ENCODE results near the gene TBKBP1.

DNA sequence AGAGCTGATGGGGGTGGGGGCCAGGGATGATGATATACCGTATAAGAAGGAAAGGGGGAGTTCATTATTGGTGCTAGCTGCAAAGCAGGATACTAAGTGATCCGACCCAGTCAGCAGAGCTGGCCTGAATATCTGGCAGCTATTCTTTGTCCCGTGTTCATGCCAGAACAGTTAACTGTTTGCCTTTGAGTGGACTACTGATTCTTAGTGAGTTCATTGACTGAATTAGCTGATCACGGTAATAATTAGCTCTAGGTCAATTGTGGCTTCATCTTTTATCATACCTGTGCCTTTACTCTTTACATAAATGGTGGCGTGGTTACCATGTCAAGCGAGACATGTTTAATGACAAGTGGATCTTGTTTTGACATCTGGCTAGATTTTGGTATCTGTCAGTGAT lies 39.0 kb upstream of the TBKBP1 start:
- TF ChIP-seq, protein P1, sequence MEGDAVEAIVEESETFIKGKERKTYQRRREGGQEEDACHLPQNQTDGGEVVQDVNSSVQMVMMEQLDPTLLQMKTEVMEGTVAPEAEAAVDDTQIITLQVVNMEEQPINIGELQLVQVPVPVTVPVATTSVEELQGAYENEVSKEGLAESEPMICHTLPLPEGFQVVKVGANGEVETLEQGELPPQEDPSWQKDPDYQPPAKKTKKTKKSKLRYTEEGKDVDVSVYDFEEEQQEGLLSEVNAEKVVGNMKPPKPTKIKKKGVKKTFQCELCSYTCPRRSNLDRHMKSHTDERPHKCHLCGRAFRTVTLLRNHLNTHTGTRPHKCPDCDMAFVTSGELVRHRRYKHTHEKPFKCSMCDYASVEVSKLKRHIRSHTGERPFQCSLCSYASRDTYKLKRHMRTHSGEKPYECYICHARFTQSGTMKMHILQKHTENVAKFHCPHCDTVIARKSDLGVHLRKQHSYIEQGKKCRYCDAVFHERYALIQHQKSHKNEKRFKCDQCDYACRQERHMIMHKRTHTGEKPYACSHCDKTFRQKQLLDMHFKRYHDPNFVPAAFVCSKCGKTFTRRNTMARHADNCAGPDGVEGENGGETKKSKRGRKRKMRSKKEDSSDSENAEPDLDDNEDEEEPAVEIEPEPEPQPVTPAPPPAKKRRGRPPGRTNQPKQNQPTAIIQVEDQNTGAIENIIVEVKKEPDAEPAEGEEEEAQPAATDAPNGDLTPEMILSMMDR (IDR thresholded peaks at IDR 0.05; ENCODE audit: low read depth, low read length) = no peak
- no peak for TF ChIP-seq POLR2A (IDR thresholded peaks at IDR 0.05; ENCODE audit: extremely low read depth, insufficient read length)
- TF ChIP-seq, protein P2, sequence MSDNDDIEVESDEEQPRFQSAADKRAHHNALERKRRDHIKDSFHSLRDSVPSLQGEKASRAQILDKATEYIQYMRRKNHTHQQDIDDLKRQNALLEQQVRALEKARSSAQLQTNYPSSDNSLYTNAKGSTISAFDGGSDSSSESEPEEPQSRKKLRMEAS (IDR thresholded peaks at IDR 0.05; ENCODE audit: low read depth, low read length) = no peak

Measured in NB4 (cell line).